ENCODE measurements around the gene ADAMTS3. TPM values are rescaled to one million over a fixed set of nuclear protein-coding genes. Genes with fewer than 3 reads are reported as not detected.

Gene ADAMTS3
- total RNA-seq, 4 donors from 2014 or later: 0.37 to 3.6 (median 0.75) TPM

GRCh38 chr4:72313121-72313520 lies 255.9 kb downstream of the ADAMTS3 start:
- H3K4me3 ChIP-seq (ENCODE audit: low read depth, poor library complexity, severe bottlenecking): no peak overlapping the region
- intact Hi-C loops (cut with DNase I; ENCODE audit: low total_unique reads): no loop called here
- WGBS, 2 donors: 33 to 48% methylated on average over 5 of the region's 5 CpGs
- TF ChIP-seq CTCF (IDR thresholded peaks at IDR 0.05): no peak
- TF ChIP-seq POLR2A (IDR thresholded peaks at IDR 0.05): no peak
- no peak for DNase-seq (ENCODE audit: low spot score in 2 of 2)

DNA sequence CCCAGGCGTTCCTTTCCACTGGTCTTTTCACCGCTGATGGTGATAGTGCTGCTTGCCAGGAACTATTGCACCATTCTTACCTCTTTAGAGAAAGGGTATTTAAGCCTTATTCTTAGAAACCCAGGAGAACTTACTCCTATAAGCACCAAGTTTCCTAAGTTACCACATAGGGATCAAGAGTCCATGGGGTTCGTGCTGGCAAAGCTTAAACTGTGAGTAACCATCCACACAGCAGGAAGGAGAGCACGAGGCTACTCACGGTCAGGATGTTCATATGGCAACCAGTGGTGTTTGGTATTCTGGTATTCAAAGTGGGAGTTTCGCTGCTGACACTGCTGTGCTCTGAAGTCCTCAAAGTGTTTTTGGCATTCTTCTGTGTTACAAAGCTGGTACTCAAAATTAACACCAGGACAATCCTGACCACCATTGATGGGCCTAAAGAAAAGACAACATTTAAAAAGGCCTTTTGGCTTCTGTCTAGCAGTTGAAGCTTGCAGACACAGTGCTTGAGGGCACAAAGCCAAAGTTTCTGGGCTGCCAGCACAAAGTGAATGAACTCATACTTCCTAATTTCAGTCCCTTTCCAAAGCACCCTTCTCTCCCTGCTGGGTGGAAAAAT lies 256.9 kb downstream of the ADAMTS3 start:
- no peak for TF ChIP-seq CTCF (IDR thresholded peaks at IDR 0.05)
- TF ChIP-seq POLR2A (IDR thresholded peaks at IDR 0.05): no peak
- intact Hi-C loops (cut with DNase I; ENCODE audit: low total_unique reads): no loop called here
- no peak overlapping the region for H3K4me3 ChIP-seq (ENCODE audit: low read depth, poor library complexity, severe bottlenecking)
- DNase-seq (ENCODE audit: low spot score in 2 of 2): peak; percentile 49 to 89
- 14 to 23% methylated on average over 6 of the region's 6 CpGs for WGBS, 2 donors

GRCh38 chr4:72311291-72311690 lies 257.7 kb downstream of the ADAMTS3 start:
- WGBS, 2 donors: 69% methylated on average over 3 of the region's 3 CpGs
- DNase-seq (ENCODE audit: low spot score in 2 of 2): no peak
- intact Hi-C loops (cut with DNase I; ENCODE audit: low total_unique reads): no loop called here
- TF ChIP-seq CTCF (IDR thresholded peaks at IDR 0.05) (no peak), POLR2A (IDR thresholded peaks at IDR 0.05) (no peak)
- no peak overlapping the region for H3K4me3 ChIP-seq (ENCODE audit: low read depth, poor library complexity, severe bottlenecking)

GRCh38 chr4:72305620-72306019 lies 263.4 kb downstream of the ADAMTS3 start:
- TF ChIP-seq CTCF (IDR thresholded peaks at IDR 0.05) (no peak), POLR2A (IDR thresholded peaks at IDR 0.05) (no peak)
- 92 to 94% methylated on average over 9 of the region's 9 CpGs for whole genome bisulfite sequencing, 2 donors
- no peak for DNase-seq (ENCODE audit: low spot score in 2 of 2)
- H3K4me3 ChIP-seq (ENCODE audit: low read depth, poor library complexity, severe bottlenecking): no peak overlapping the region
- intact Hi-C loops (cut with DNase I; ENCODE audit: low total_unique reads): no loop called here

- no peak for TF ChIP-seq CTCF (IDR thresholded peaks at IDR 0.05)
- no peak for TF ChIP-seq POLR2A (IDR thresholded peaks at IDR 0.05)
These were observed 263.9 kb downstream of the ADAMTS3 start for GRCh38 chr4:72305080-72305479.

More at GRCh38 chr4:72305080-72305479, 263.9 kb downstream of the ADAMTS3 start:
- WGBS, 2 donors: 89% methylated on average over 4 of the region's 4 CpGs
- intact Hi-C loops (cut with DNase I; ENCODE audit: low total_unique reads): no loop called here
- no peak overlapping the region for H3K4me3 ChIP-seq (ENCODE audit: low read depth, poor library complexity, severe bottlenecking)
- DNase-seq (ENCODE audit: low spot score in 2 of 2): no peak
